Fibroblast of lung (primary cell): ENCODE measurements around the gene EPHB3. TPM values are rescaled to one million over a fixed set of nuclear protein-coding genes. Genes with fewer than 3 reads are reported as not detected.
A peak's percentile ranks its signal among the peaks of the same experiment; 100 is the strongest.

Experiments
- DNase-seq, 2 donors: peaks; one replicate each; pipeline versions ENCODE4 v3.0.0 to v3.0.0-alpha.2; 2010; ENCODE audit warnings: low read depth in 2 of 2
- H2AFZ ChIP-seq: 2 replicates; pipeline ENCODE4 v1.5.1; 2012; ENCODE audit warnings: low read length, control low read depth, inconsistent platforms
- H3K27ac ChIP-seq: 2 replicates; pipeline ENCODE4 v1.5.1; 2011; ENCODE audit warnings: low read length, control low read depth; ENCODE audit not compliant: insufficient read depth
- H3K27me3 ChIP-seq: 2 replicates; pipeline ENCODE4 v1.5.1; 2011; ENCODE audit warnings: mild to moderate bottlenecking, low read length; ENCODE audit not compliant: control insufficient read depth, insufficient read depth
- H3K36me3 ChIP-seq: 2 replicates; pipeline ENCODE4 v1.5.1; 2011; ENCODE audit warnings: low read length; ENCODE audit not compliant: control insufficient read depth, insufficient read depth
- H3K4me1 ChIP-seq: 2 replicates; pipeline ENCODE4 v1.5.1; 2011; ENCODE audit warnings: low read length; ENCODE audit not compliant: control insufficient read depth, insufficient read depth; ENCODE audit errors: extremely low read depth
- H3K4me2 ChIP-seq: 2 replicates; pipeline ENCODE4 v1.5.1; 2011; ENCODE audit warnings: low read length, control low read depth; ENCODE audit not compliant: insufficient read depth; ENCODE audit errors: extremely low read depth
- H3K4me3 ChIP-seq, 4 experiments: fragments of 200-600 bp in 1 of 4; sonication (generic) in 1 of 4; replicated peaks in 1 of 4; 2 replicates each; pipeline ENCODE4 v1.5.1; 2011 to 2016; ENCODE audit warnings: low read length in 4 of 4, low read depth in 3 of 4, mild to moderate bottlenecking in 3 of 4, control low read depth in 2 of 4, inconsistent platforms in 1 of 4, mixed read lengths in 1 of 4; ENCODE audit not compliant: insufficient read depth in 1 of 4; ENCODE audit errors: control extremely low read depth in 1 of 4
- H3K79me2 ChIP-seq: 2 replicates; pipeline ENCODE4 v1.5.1; 2012; ENCODE audit warnings: mild to moderate bottlenecking, low read length, inconsistent platforms; ENCODE audit not compliant: control insufficient read depth, insufficient read depth
- H3K9ac ChIP-seq: 2 replicates; pipeline ENCODE4 v1.5.1; 2011; ENCODE audit warnings: mild to moderate bottlenecking, low read length, control low read depth; ENCODE audit not compliant: insufficient read depth
- H3K9me3 ChIP-seq: 2 replicates; pipeline ENCODE4 v1.5.1; 2012; ENCODE audit warnings: low read depth, low read length; ENCODE audit not compliant: control insufficient read depth, insufficient read depth
- H4K20me1 ChIP-seq: 2 replicates; pipeline ENCODE4 v1.5.1; 2011; ENCODE audit warnings: low read length; ENCODE audit not compliant: control insufficient read depth, insufficient read depth; ENCODE audit errors: extremely low read depth
- CTCF ChIP-seq, 2 donors: IDR thresholded peaks in 1 of 2; conservative IDR thresholded peaks in 1 of 2; 1 replicate in 1 of 2; 2 replicates in 1 of 2; pipeline ENCODE4 v1.5.1; 2011 to 2012; ENCODE audit warnings: low read length in 2 of 2, control low read depth in 1 of 2, inconsistent platforms in 1 of 2, low read depth in 1 of 2, mild to moderate bottlenecking in 1 of 2
- EZH2 ChIP-seq: IDR thresholded peaks from 2 replicates; pipeline ENCODE4 v1.5.1; 2012; ENCODE audit warnings: low read length, control low read depth, mild to moderate bottlenecking; ENCODE audit errors: missing control alignments
- polyA plus RNA-seq, 2 donors: library from polyadenylated mRNA; depleted of rRNA in 1 of 2; stranded (reverse) in 1 of 2; unstranded in 1 of 2; fragments of >200 nt; gene quantifications; 2 replicates each; pipeline ENCODE4 v1.2.1, GENCODE V29; 2011 to 2012; ENCODE audit warnings: missing spikeins in 1 of 2
- total RNA-seq: library from RNA; depleted of rRNA; stranded (reverse); fragments of >200 nt; gene quantifications from 2 replicates; pipeline ENCODE4 v1.2.1, GENCODE V29; 2014

Gene EPHB3
- total and polyA plus RNA-seq, 2 donors (not counting 1 experiment from before 2014, with no cell fraction given): 1.6 to 7.6 TPM

GRCh38 chr3:184525337-184526087, 36.1 kb upstream of the EPHB3 start:
- DNase-seq: no peak
- H4K20me1 ChIP-seq: no peaks in the 10 kb centered on the region
- peak overlapping the region; percentile 25 to 50 (median 35) for H3K4me3 ChIP-seq
- H3K4me1 ChIP-seq: peaks cover 3% of the 10 kb centered on the region
- H3K9me3 ChIP-seq: no peaks in the 10 kb centered on the region
- H3K79me2 ChIP-seq: no peaks in the 10 kb centered on the region
- peaks cover 16% of the 10 kb centered on the region for H3K27me3 ChIP-seq
- H3K9ac ChIP-seq: no peak overlapping the region
- peak overlapping the region; percentile 15 for H2AFZ ChIP-seq
- H3K27ac ChIP-seq: no peak overlapping the region
- peak overlapping the region; percentile 78 for H3K4me2 ChIP-seq
- no peak for TF ChIP-seq CTCF (conservative IDR thresholded peaks at IDR 0.05 in 1 of 2, IDR thresholded peaks at IDR 0.05 in 1 of 2; ENCODE audit: low read depth in 1 of 2, low read length in 2 of 2)
- TF ChIP-seq EZH2: peak; percentile 66
- no peaks in the 10 kb centered on the region for H3K36me3 ChIP-seq

- no peaks in the 10 kb centered on the region for H3K36me3 ChIP-seq
- H3K9ac ChIP-seq: no peak overlapping the region
- H3K9me3 ChIP-seq: no peaks in the 10 kb centered on the region
- peaks cover 21% of the 10 kb centered on the region for H3K27me3 ChIP-seq
- H3K79me2 ChIP-seq: no peaks in the 10 kb centered on the region
- H4K20me1 ChIP-seq: no peaks in the 10 kb centered on the region
- H3K4me2 ChIP-seq: peak overlapping the region; percentile 78
- H3K27ac ChIP-seq: no peak overlapping the region
- peak overlapping the region in 3 of 4 experiments; percentile 8 to 50 (median 26) for H3K4me3 ChIP-seq
- DNase-seq: no peak
- no peak for TF ChIP-seq CTCF (conservative IDR thresholded peaks at IDR 0.05 in 1 of 2, IDR thresholded peaks at IDR 0.05 in 1 of 2; ENCODE audit: low read depth in 1 of 2, low read length in 2 of 2)
- TF ChIP-seq EZH2: no peak
- H3K4me1 ChIP-seq: peaks cover 3% of the 10 kb centered on the region
- peak overlapping the region; percentile 15 for H2AFZ ChIP-seq
These were observed 35.5 kb upstream of the EPHB3 start for GRCh38 chr3:184526088-184526433.

- H3K36me3 ChIP-seq: no peaks in the 10 kb centered on the region
- H3K4me2 ChIP-seq: no peak overlapping the region
- no peak for DNase-seq
- H3K27me3 ChIP-seq: peaks cover 16% of the 10 kb centered on the region
- no peaks in the 10 kb centered on the region for H3K79me2 ChIP-seq
- TF ChIP-seq CTCF (conservative IDR thresholded peaks at IDR 0.05 in 1 of 2, IDR thresholded peaks at IDR 0.05 in 1 of 2; ENCODE audit: low read depth in 1 of 2, low read length in 2 of 2): no peak
- no peak overlapping the region for H3K27ac ChIP-seq
- H4K20me1 ChIP-seq: no peaks in the 10 kb centered on the region
- no peak overlapping the region for H3K9ac ChIP-seq
- no peak overlapping the region for H2AFZ ChIP-seq
- H3K4me1 ChIP-seq: no peaks in the 10 kb centered on the region
- no peaks in the 10 kb centered on the region for H3K9me3 ChIP-seq
- no peak overlapping the region for H3K4me3 ChIP-seq
These were observed 29.8 kb upstream of the EPHB3 start for GRCh38 chr3:184531626-184532280.
